ENCODE results near the gene LRRC38.

DNA sequence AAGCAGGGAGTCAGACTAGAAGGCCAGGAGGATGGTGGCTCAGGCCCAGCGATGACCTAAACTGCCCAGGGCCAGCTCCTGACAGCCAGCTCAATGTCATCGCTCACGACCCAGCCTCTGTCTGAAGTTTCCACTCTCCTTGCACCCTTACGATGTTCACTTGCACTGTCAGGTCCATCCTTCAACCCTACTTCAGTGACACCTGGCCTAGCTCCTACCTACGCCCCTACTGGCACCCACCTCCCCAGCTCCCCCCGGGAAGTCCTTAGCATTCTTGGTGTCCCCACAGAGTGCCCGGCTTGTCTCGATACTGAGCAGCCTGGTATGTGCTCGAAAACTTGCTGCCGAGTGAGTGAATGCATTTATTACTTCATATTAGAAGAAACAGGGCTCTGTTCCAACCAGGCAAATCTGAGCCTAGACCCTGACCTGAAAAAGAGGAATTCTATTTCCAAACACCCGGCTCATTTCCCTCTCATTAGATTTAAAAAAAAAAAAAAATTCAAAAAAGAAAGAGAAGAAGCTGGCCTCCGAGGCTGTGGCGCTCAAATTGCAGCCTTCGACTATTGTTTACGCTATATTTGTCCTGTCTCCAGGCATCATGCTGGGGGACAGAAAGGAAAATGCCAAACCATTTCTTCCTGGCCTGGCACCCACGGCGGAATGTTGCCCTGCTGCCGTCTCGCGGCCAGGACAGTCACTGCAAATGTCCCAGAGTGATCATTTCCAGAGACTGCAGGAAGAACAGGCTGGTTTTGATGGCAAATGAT lies 29.8 kb upstream of the LRRC38 start:
- TF ChIP-seq POLR2A (IDR thresholded peaks at IDR 0.05; ENCODE audit: extremely low read depth, insufficient read length): no peak
- TF ChIP-seq, protein P1, sequence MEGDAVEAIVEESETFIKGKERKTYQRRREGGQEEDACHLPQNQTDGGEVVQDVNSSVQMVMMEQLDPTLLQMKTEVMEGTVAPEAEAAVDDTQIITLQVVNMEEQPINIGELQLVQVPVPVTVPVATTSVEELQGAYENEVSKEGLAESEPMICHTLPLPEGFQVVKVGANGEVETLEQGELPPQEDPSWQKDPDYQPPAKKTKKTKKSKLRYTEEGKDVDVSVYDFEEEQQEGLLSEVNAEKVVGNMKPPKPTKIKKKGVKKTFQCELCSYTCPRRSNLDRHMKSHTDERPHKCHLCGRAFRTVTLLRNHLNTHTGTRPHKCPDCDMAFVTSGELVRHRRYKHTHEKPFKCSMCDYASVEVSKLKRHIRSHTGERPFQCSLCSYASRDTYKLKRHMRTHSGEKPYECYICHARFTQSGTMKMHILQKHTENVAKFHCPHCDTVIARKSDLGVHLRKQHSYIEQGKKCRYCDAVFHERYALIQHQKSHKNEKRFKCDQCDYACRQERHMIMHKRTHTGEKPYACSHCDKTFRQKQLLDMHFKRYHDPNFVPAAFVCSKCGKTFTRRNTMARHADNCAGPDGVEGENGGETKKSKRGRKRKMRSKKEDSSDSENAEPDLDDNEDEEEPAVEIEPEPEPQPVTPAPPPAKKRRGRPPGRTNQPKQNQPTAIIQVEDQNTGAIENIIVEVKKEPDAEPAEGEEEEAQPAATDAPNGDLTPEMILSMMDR (IDR thresholded peaks at IDR 0.05; ENCODE audit: low read depth, low read length): no peak
